B cell (primary cell): ENCODE results near the gene DLGAP3. TPM values are rescaled to one million over a fixed set of nuclear protein-coding genes. Genes with fewer than 3 reads are reported as not detected.

Experiments used
- ATAC-seq: fragments of 200-7000 bp; cut with Tn5 transposase; one replicate; pipeline ENCODE4 v1.10.0; 2021; ENCODE audit warnings: low read depth, mild to moderate bottlenecking, moderate number of reproducible peaks, moderate library complexity
- CTCF ChIA-PET: fragments of 350-600 bp; sonication (Branson Sonifier 250); formaldehyde crosslinking; loops from one replicate; lab custom pipeline; 2021; ENCODE audit warnings: antibody characterized with exemption, inconsistent platforms; lab: Charles Lee
- POLR2A ChIA-PET: fragments of 350-600 bp; sonication (Branson Sonifier 250); formaldehyde crosslinking; loops from one replicate; lab custom pipeline; 2021; ENCODE audit warnings: antibody characterized with exemption; lab: Charles Lee
- DNase-seq: peaks from one replicate; pipeline ENCODE4 v3.0.0; 2013
- H2AFZ ChIP-seq: 2 replicates; pipeline ENCODE4 v1.6.1; 2012; ENCODE audit warnings: mild to moderate bottlenecking, low read depth, low read length; ENCODE audit not compliant: insufficient read depth, poor library complexity, severe bottlenecking
- H3K27ac ChIP-seq, 2 donors: 1 replicate in 1 of 2; 2 replicates in 1 of 2; pipeline ENCODE4 v1.5.1; 2012 to 2013; ENCODE audit warnings: low read length in 2 of 2, mild to moderate bottlenecking in 2 of 2, moderate library complexity in 1 of 2
- H3K27me3 ChIP-seq, 4 experiments: fragments of 200-600 bp in 1 of 4; sonication (generic) in 1 of 4; replicated peaks in 1 of 4; 1 replicate in 2 of 4; 2 replicates in 2 of 4; pipeline versions ENCODE4 v1.6.1 to v1.7.0; 2013 to 2016; ENCODE audit warnings: low read length in 3 of 4, mild to moderate bottlenecking in 2 of 4, mixed read lengths in 1 of 4, moderate library complexity in 1 of 4; ENCODE audit not compliant: insufficient read depth in 4 of 4, control insufficient read depth in 3 of 4; ENCODE audit errors: control extremely low read depth in 1 of 4
- H3K36me3 ChIP-seq, 2 experiments: replicated peaks in 1 of 2; 1 replicate in 1 of 2; 2 replicates in 1 of 2; pipeline versions ENCODE4 v1.6.1 to v1.7.1; 2013; ENCODE audit warnings: low read length in 1 of 2; ENCODE audit not compliant: insufficient read depth in 2 of 2, control insufficient read depth in 1 of 2; ENCODE audit errors: control extremely low read depth in 1 of 2, extremely low read depth in 1 of 2
- H3K4me1 ChIP-seq, 2 donors: fragments of 200-600 bp in 1 of 2; sonication (generic) in 1 of 2; 1 replicate in 1 of 2; 2 replicates in 1 of 2; pipeline versions ENCODE4 v1.5.1 to v1.6.1; 2013 to 2017; ENCODE audit warnings: low read length in 2 of 2; ENCODE audit not compliant: control insufficient read depth in 2 of 2, insufficient read depth in 2 of 2
- H3K4me2 ChIP-seq: replicated peaks from 2 replicates; pipeline ENCODE3; 2012; ENCODE audit warnings: mild to moderate bottlenecking, low read depth, low read length; ENCODE audit not compliant: poor library complexity, severe bottlenecking
- H3K4me3 ChIP-seq, 5 experiments: fragments of 200-600 bp in 1 of 5; sonication (generic) in 1 of 5; 1 replicate in 3 of 5; 2 replicates in 2 of 5; pipeline versions ENCODE4 v1.5.1 to v1.7.0; 2011 to 2016; ENCODE audit warnings: low read length in 4 of 5, mild to moderate bottlenecking in 4 of 5, low read depth in 2 of 5, control low read depth in 1 of 5, moderate library complexity in 1 of 5; ENCODE audit not compliant: insufficient read depth in 1 of 5; ENCODE audit errors: control extremely low read depth in 1 of 5, extremely low read depth in 1 of 5
- H3K79me2 ChIP-seq: fragments of 200-600 bp; sonication (generic); one replicate; pipeline ENCODE4 v1.6.0; 2016; ENCODE audit warnings: low read length; ENCODE audit not compliant: control insufficient read depth, insufficient read depth
- H3K9ac ChIP-seq: fragments of 200-600 bp; sonication (generic); 2 replicates; pipeline ENCODE4 v1.6.1; 2017; ENCODE audit warnings: mild to moderate bottlenecking, low read length, moderate library complexity
- H3K9me3 ChIP-seq, 3 donors: one replicate each; pipeline versions ENCODE4 v1.6.1 to v1.7.1; 2013; ENCODE audit warnings: low read length in 2 of 3; ENCODE audit not compliant: control insufficient read depth in 2 of 3, insufficient read depth in 1 of 3; ENCODE audit errors: control extremely low read depth in 1 of 3
- H4K20me1 ChIP-seq: 2 replicates; pipeline ENCODE4 v1.6.0; 2012; ENCODE audit warnings: mild to moderate bottlenecking, low read length; ENCODE audit not compliant: insufficient read depth, control insufficient read depth, poor library complexity, severe bottlenecking
- H3K27ac Mint-ChIP-seq: one replicate; pipeline ENCODE4 v1.8.0; 2021; ENCODE audit warnings: mixed read lengths
- H3K27me3 Mint-ChIP-seq: one replicate; pipeline ENCODE4 v1.8.0; 2021; ENCODE audit warnings: mixed read lengths
- H3K4me1 Mint-ChIP-seq: one replicate; pipeline ENCODE4 v1.8.0; 2021; ENCODE audit warnings: mixed read lengths
- H3K4me3 Mint-ChIP-seq: one replicate; pipeline ENCODE4 v1.8.0; 2021; ENCODE audit warnings: mixed read lengths
- H3K9me3 Mint-ChIP-seq: one replicate; pipeline ENCODE4 v1.8.0; 2022; ENCODE audit warnings: mixed read lengths; ENCODE audit not compliant: insufficient read depth
- EZH2 ChIP-seq: IDR thresholded peaks from 2 replicates; pipeline ENCODE4 v1.6.1; 2012; ENCODE audit warnings: borderline replicate concordance, low read depth, mild to moderate bottlenecking, moderate library complexity, low read length; ENCODE audit not compliant: insufficient read depth, poor library complexity, severe bottlenecking
- WGBS: methylation state at CpG from one replicate; pipeline ENCODE4 v1.1.5; 2013; ENCODE audit warnings: missing lambda C conversion rate; ENCODE audit not compliant: insufficient coverage; 5-methylcytosine and 5-hydroxymethylcytosine counted together
- intact Hi-C: fragments of 100-400 bp; cut with micrococcal nuclease; formaldehyde crosslinking; loops from one replicate; pipeline ENCODE4 v1.10.0; 2022
- polyA plus RNA-seq: library from polyadenylated mRNA; depleted of rRNA; stranded (reverse); fragments of >200 nt; gene quantifications from 2 replicates; pipeline ENCODE4 v1.2.3, GENCODE V29; 2012
- total RNA-seq, 2 donors: library from RNA; stranded (reverse); fragments of 120-200 nt in 1 of 2; gene quantifications; 1 replicate in 1 of 2; 2 replicates in 1 of 2; pipeline versions ENCODE4 v1.2.3 to v1.2.4, GENCODE V29; 2013 to 2022
- TF ChIP-seq, protein P1 (sequence below): fragments of 200-600 bp; IDR thresholded peaks from one replicate; pipeline ENCODE4 v1.8.0; 2022; ENCODE audit warnings: antibody characterized with exemption, mild to moderate bottlenecking

The DLGAP3 gene
- total and polyA plus RNA-seq, 2 donors (not counting 1 experiment from before 2014, with no cell fraction given), result 2.3 to 2.4 TPM

- Histone ChIP-seq H3K79me2 (no peaks in the 10 kb centered on the region), H3K27me3 (peaks cover 0 to 28% (median 6%) of the 10 kb centered on the region in 4 experiments), H3K4me3 (peak overlapping the region in 4 of 5 experiments; percentile 38 to 54 (median 50)), H3K9me3 (peaks cover 0 to 4% (median 0%) of the 10 kb centered on the region in 3 donors), H2AFZ (peak overlapping the region; percentile 78), H3K9ac (peak overlapping the region; percentile 61), H3K4me2 (peak overlapping the region; percentile 89), H3K36me3 (no peaks in the 10 kb centered on the region), H3K4me1 (peaks cover 12 to 13% of the 10 kb centered on the region in 2 donors), H3K27ac (no peak overlapping the region), H4K20me1 (no peaks in the 10 kb centered on the region)
- no peak for ATAC-seq
- peaks cover 4% of the 10 kb centered on the region for H3K4me1 Mint-ChIP-seq
- ChIA-PET POLR2A (interaction anchor here (0.9 to 1.0 kb wide), 2 partner anchors 19 to 25 kb away, joined by 3 to 4 read pairs; partner anchors contain the start of gene SMIM12), CTCF (interaction anchor here (2.1 kb wide), 1 partner anchor 18 kb away, joined by 8 read pairs; no protein-coding TSS in a partner anchor)
- H3K27me3 Mint-ChIP-seq, result peaks cover 23% of the 10 kb centered on the region
- peak overlapping the region; percentile 41 for H3K27ac Mint-ChIP-seq
- TF ChIP-seq, protein P1, sequence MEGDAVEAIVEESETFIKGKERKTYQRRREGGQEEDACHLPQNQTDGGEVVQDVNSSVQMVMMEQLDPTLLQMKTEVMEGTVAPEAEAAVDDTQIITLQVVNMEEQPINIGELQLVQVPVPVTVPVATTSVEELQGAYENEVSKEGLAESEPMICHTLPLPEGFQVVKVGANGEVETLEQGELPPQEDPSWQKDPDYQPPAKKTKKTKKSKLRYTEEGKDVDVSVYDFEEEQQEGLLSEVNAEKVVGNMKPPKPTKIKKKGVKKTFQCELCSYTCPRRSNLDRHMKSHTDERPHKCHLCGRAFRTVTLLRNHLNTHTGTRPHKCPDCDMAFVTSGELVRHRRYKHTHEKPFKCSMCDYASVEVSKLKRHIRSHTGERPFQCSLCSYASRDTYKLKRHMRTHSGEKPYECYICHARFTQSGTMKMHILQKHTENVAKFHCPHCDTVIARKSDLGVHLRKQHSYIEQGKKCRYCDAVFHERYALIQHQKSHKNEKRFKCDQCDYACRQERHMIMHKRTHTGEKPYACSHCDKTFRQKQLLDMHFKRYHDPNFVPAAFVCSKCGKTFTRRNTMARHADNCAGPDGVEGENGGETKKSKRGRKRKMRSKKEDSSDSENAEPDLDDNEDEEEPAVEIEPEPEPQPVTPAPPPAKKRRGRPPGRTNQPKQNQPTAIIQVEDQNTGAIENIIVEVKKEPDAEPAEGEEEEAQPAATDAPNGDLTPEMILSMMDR, result no peak
- TF ChIP-seq EZH2, result no peak
- 44% methylated on average over 18 of the region's 19 CpGs for WGBS
- H3K4me3 Mint-ChIP-seq, result peak overlapping the region; percentile 77
- no peak for DNase-seq
- intact Hi-C loops, result no loop called here
- H3K9me3 Mint-ChIP-seq, result no peaks in the 10 kb centered on the region
Measured at GRCh38 chr1:34884961-34885360, 44.5 kb downstream of the DLGAP3 start.

GRCh38 chr1:34884536-34884935 lies 44.9 kb downstream of the DLGAP3 start:
- Mint-ChIP-seq H3K27me3 (peaks cover 23% of the 10 kb centered on the region), H3K9me3 (no peaks in the 10 kb centered on the region), H3K4me1 (peaks cover 4% of the 10 kb centered on the region), H3K27ac (no peak overlapping the region), H3K4me3 (peak overlapping the region; percentile 77)
- peaks cover 0 to 28% (median 6%) of the 10 kb centered on the region in 4 experiments for H3K27me3 ChIP-seq
- H3K9ac ChIP-seq, result no peak overlapping the region
- no peak for DNase-seq
- ATAC-seq, result no peak
- no peak for TF ChIP-seq EZH2
- TF ChIP-seq, protein P1, result no peak
- H3K4me2 ChIP-seq, result peak overlapping the region; percentile 89
- H4K20me1 ChIP-seq, result no peaks in the 10 kb centered on the region
- no peaks in the 10 kb centered on the region for H3K79me2 ChIP-seq
- peaks cover 0 to 4% (median 0%) of the 10 kb centered on the region in 3 donors for H3K9me3 ChIP-seq
- H2AFZ ChIP-seq, result peak overlapping the region; percentile 78
- H3K27ac ChIP-seq, result no peak overlapping the region
- intact Hi-C loops, result no loop called here
- no peak overlapping the region for H3K4me3 ChIP-seq
- H3K4me1 ChIP-seq, result peaks cover 12 to 13% of the 10 kb centered on the region in 2 donors
- H3K36me3 ChIP-seq, result no peaks in the 10 kb centered on the region
- ChIA-PET CTCF (interaction anchor here (2.1 kb wide), 1 partner anchor 18 kb away, joined by 8 read pairs; no protein-coding TSS in a partner anchor), POLR2A (interaction anchor here (1.0 kb wide), 1 partner anchor 19 kb away, joined by 3 read pairs; no protein-coding TSS in a partner anchor)
- 50% methylated on average over 2 of the region's 3 CpGs for WGBS
